ENCODE measurements around the gene FNDC3B.

GRCh38 chr3:172307141-172307560, 267.8 kb downstream of the FNDC3B start:
- TF ChIP-seq GATA2 (CRISPR knock-in tag; IDR thresholded peaks at IDR 0.05) (no peak), XRCC5 (IDR thresholded peaks at IDR 0.05; ENCODE audit: low read depth, low read length) (no peak), EZH2 (IDR thresholded peaks at IDR 0.05; ENCODE audit: borderline replicate concordance, low read depth, low read length) (no peak)
